Dedifferentiated amniotic fluid mesenchymal stem cell (primary cell): ENCODE measurements around the gene HOXA5.

ENCODE experiments used
- DNase-seq: peaks from one replicate; pipeline ENCODE4 v3.0.0-alpha.2; 2016; ENCODE audit errors: extremely low spot score

The HOXA5 gene

GRCh38 chr7:27182861-27183681, 39.6 kb upstream of the HOXA5 start:
- no peak for DNase-seq

GRCh38 chr7:27182285-27182841, 38.9 kb upstream of the HOXA5 start:
- DNase-seq, result no peak

DNA sequence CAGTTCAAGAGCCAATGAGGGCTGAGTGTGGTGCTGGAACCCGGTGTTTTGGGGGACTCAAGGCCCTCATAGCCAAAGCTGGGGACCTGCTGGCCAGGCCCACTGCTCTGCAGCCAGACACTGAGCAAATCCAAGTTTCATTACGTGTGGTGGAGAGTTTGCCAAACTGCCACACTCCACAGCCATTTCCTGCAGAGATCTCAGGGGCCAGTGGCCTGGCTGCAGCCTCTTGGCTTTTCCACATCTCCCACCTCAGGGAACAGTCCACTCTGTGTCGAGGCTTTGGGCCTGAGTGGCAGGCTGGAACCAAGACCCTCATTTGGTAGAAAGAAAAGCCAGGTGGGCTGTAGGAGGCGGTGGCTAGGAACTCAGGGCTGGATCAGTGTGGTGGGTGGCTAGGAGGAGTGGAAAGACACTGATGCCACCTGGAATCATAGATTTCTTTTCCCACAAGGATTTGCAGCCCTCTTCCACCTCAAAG, 38.4 kb upstream of the HOXA5 start:
- DNase-seq, result no peak

DNA sequence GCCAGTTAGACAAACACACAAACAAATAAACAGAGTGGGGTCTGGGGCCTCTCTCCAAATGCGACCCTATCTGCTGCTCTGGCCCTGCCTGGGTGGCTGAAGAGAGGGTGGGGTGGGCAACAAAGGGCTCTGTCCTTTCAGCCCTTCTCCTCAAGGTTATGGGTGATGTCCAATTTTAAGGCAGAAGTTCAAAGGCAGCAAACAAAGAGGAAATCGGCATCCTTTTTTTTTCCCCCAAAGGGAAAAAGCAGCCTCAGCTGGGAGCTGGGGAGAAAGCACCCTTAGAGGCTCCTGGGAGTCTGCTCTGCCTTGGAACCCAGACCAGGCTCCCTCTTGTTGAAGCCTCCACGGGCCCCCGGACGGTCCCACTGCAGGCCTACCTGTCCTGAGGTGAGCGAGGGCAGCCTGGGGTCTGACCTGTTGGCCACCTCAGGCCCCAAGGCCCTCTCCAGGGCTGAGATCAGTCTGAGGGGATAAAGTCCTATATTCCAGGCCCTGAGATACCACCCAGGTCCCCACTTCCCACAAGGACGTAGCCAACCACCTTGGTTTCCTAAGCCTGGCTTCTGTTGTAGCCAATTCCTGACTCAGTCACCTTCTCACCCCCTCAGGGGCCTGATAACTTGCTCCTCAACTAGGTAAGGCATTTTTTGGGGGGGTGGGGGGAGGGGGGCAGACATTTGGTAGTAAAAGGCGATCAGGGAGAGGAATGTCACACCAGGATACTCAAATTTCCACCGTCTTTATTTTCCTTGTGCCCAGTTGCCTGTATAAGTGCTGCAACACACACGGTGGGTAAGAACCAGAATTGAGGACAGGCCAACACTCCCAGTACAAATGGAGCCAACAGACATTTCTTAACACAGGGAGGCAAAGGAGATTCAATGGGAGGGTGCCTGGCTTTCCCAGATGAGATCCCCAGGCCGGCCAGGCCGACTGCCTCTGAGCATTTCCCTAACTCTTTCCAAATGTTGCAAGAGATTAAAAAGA, 37.2 kb upstream of the HOXA5 start:
- no peak for DNase-seq

DNA sequence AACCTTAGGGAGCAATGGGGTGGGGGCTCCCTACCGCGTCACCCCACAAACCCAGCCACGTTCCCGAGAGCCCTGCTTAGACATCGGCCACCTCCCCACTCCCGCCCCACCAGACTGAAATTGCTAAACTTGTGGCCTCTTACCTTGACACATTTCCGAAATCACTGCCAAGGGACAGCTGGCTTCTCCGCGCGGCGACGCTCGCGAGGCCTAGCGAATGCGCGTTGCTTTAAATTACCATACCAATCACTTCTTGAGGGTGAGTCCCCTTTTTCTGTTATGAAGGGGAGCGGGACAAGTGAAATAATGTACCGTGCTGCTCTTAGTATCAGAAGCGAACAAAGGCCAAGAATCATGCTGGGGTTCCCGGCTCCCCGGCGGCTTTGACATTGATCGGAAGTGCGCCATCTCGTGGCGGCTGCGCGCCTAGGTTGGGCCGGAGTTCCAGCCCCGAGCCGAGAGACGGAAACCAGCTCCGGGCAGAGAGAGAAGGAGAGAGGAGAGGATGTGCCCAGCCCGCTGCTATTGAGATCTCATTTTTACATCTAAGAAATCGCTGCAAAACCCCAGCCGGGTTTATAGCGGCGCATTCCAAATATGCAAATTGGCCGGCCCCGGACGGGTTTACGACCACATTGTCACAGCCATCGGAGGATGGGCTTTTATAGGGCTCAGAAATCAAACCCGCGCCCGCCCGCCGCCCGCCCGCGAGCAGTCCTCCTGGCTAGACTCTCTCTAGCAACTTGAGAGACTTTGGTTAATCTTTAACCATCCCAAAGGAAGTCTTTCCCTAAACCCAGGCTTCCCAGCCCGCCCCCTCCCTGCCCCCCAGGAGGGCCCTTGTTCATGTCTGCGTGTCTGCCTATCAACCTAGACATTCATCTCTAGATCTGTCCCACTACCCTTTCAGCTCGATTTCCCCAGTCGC, 36.3 kb upstream of the HOXA5 start:
- no peak for DNase-seq

DNA sequence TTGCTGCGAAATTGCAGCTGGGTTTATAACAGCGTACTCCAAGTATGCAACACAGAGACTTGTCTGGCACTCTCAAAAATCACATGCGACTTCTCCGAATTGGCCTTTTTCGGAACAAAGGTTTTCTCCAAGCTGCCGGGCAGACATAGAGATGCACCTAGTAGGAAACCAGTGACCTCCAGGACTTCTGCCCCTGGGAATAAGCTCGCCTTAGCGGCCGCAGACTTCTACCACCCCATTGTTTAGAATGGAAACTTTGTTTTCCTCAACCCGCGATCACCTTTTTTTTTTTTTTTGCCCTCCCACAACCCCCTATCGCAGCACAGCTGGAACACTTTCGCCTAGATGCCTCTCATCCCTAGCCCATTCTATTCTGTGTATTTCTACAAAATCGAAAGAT, 35.5 kb upstream of the HOXA5 start:
- DNase-seq, result no peak

DNA sequence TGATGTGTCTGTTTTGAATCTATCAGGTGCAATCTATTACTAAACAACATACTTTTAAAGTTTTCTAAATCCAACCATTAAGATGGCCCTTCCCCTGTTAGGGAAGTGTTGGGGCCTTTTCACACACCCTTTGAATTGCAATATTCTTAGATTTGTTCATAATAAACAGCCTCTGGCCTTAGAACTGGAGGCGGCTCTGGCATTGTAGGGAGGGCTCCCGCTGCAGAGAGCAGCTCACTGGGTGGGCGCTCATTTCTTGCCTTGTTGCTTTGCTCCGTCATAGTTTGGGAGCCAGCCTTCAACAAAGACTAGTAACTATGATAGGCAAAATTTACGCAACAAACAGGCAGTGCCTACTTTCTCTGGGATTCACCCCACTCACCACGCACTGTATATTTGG, 34.9 kb upstream of the HOXA5 start:
- no peak for DNase-seq

GRCh38 chr7:27177795-27178320, 34.4 kb upstream of the HOXA5 start:
- no peak for DNase-seq

- DNase-seq, result no peak
These were observed 33.7 kb upstream of the HOXA5 start for GRCh38 chr7:27176962-27177794.

DNA sequence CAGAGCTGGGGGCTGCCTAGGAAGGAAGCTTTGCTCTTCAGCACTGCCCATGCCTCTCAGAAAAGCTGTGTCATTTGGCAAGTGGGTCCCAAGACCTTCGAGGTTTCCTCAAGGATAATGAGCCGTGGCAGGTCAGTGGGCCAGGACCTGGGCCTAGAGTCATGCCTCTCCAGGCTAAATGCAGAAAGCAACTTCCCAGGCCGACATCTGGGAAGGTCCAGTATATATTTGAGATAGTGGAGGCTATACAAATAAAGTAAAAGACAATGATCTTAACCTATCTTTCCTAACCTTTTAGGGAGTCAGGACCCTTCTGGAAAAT, 33.0 kb upstream of the HOXA5 start:
- no peak for DNase-seq

GRCh38 chr7:27175626-27176523, 32.4 kb upstream of the HOXA5 start:
- DNase-seq, result no peak

GRCh38 chr7:27174874-27175625, 31.6 kb upstream of the HOXA5 start:
- no peak for DNase-seq

- no peak for DNase-seq
These were observed 30.7 kb upstream of the HOXA5 start, which contains the start of gene HOXA10 for GRCh38 chr7:27173956-27174873. HOXA10 (minus strand) TSS chr7:27174320; CDS start chr7:27174306, 14 bp downstream.

DNA sequence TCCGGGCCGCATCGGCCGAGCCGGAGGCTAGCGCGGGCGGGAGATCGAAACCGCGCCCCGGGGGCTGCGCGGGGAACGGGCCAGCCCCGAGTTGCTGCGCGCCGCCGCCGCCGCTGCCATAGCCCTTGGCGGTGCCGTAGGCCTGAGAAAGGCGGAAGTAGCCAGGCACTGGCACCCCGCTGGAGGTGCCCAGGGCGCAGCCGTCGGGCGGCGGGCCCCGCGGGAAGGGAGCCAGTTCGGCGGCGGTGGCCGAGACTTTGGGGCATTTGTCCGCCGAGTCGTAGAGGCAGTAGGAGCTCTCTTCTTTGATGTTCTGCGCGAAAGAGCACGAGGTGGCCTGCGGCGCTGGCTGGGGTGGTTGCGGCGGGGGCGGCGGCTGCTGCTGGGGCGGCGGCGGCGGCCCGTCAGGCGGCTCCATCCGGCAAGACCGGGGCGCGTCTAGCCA, 30.1 kb upstream of the HOXA5 start:
- DNase-seq, result no peak

DNA sequence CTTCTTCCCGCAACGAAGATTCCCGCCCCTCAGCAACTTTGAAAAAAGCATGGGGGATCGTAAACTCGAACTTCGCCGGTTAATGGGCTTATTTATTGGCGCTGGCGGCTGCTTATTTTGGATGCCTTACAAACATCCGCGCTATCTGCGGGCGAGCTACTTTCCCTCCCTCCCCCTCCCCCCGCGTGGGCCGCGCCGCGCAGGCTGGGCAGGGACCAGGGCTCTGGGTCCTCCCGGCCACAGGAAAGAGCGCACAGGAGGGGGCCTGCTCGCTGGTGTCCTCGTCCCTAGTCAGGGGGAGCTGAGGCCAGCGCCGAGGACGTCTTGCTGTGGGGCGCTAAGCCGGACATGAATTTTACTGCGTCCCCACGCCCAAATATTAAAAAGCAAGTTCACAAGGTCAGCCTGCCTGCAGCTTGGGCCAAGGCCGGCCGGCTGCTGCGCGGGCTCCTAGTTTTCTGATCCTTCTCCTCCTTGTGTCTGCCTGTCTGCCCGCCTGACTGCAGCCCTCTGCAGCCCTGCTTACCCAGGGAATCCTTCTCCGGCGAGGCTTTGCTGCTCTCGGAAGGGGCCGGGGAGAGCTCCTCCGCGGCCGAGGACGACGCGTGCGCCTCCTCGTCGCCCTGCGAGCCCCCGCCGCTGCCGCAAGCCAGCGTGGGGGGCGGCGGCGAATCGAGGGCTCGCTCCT, 29.5 kb upstream of the HOXA5 start:
- no peak for DNase-seq

DNA sequence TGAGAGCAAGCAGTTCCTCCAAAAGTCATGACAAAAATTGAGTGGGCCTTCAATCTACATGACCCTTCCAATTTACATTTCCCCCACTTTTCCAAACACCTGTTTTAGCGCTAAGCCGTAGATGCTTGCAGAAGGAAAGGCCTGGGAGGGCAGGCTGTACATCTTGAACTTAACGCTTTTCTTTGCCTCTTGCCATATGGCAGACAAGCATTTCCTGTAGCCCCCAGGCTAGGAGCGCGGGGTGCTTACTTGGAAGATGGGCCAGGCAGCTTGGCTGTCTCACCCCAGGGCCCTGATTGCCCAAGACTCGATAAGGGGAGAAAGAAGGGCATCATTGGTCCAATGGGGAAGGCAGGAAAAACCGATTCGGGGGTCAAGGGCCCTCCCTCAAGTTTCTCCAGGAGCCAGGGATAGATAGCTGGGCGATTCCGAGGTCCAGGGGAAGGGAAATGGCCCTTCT, 28.9 kb upstream of the HOXA5 start:
- DNase-seq, result no peak
